K562 (cell line): ENCODE data around the gene TRIM27.

Experiments
- TCF7L2 ChIP-seq: fragments of 150-350 bp; IDR thresholded peaks from 2 replicates; pipeline ENCODE4 v1.6.1; 2016; ENCODE audit warnings: low read depth, mild to moderate bottlenecking, low read length, moderate library complexity
- ZNF24 ChIP-seq: fragments of 450-650 bp; IDR thresholded peaks from 2 replicates; pipeline ENCODE4 v1.6.1; 2016

GRCh38 chr6:28898710-28898965, 25.1 kb downstream of the TRIM27 start:
- TF ChIP-seq ZNF24 (no peak), TCF7L2 (no peak)
